ENCODE measurements around the gene SLC35F3.

Gene SLC35F3

DNA sequence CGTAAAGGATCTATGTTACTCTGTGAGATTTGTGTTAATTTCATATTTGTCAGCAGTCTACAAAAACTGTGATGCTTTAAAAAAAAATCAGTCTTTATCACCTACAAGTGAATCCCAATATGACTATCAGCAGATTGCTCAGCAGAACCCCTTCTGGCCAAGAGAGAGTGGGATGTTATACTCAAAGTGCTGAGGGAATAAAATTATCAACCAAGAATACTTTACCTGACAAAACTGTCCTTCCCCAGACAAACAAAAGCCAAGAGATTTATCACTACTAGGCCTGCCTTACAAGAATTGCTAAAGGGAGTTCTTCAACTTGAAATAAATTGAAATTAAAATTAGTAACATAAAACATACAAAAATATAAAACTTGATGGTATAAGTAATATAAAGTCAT is 105.2 kb downstream of the SLC35F3 start:
- TF ChIP-seq, protein P1, sequence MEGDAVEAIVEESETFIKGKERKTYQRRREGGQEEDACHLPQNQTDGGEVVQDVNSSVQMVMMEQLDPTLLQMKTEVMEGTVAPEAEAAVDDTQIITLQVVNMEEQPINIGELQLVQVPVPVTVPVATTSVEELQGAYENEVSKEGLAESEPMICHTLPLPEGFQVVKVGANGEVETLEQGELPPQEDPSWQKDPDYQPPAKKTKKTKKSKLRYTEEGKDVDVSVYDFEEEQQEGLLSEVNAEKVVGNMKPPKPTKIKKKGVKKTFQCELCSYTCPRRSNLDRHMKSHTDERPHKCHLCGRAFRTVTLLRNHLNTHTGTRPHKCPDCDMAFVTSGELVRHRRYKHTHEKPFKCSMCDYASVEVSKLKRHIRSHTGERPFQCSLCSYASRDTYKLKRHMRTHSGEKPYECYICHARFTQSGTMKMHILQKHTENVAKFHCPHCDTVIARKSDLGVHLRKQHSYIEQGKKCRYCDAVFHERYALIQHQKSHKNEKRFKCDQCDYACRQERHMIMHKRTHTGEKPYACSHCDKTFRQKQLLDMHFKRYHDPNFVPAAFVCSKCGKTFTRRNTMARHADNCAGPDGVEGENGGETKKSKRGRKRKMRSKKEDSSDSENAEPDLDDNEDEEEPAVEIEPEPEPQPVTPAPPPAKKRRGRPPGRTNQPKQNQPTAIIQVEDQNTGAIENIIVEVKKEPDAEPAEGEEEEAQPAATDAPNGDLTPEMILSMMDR (IDR thresholded peaks at IDR 0.05; ENCODE audit: low read depth, low read length) = no peak
- TF ChIP-seq, protein P2, sequence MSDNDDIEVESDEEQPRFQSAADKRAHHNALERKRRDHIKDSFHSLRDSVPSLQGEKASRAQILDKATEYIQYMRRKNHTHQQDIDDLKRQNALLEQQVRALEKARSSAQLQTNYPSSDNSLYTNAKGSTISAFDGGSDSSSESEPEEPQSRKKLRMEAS (IDR thresholded peaks at IDR 0.05; ENCODE audit: low read depth, low read length) = no peak
- TF ChIP-seq MYC (IDR thresholded peaks at IDR 0.05; ENCODE audit: low read depth, low read length) (no peak), POLR2A (IDR thresholded peaks at IDR 0.05; ENCODE audit: extremely low read depth, insufficient read length) (no peak)
- H3K4me3 ChIP-seq (ENCODE audit: low read depth, low read length) = no peak overlapping the region
- DNase-seq (ENCODE audit: low read depth) = no peak

DNA sequence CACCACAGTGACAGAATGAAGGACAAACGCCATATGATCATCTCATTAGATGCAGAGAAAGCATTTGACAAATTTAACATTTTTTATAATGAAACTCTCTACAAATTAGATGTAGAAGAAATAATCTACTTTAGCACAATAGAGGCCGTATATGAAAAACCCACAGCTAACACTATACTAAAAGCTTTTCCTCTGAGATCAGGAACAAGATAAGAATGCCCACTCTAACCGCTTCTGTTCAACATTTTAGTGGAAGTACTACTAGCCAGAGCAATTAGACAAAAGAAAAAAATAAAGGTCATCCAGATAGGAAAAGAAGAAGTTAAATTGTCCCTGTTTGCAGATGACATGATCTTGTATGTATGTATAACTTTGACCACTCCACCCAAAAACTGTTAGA is 109.7 kb downstream of the SLC35F3 start:
- TF ChIP-seq, protein P2 (IDR thresholded peaks at IDR 0.05; ENCODE audit: low read depth, low read length) = no peak
- TF ChIP-seq, protein P1 (IDR thresholded peaks at IDR 0.05; ENCODE audit: low read depth, low read length) = no peak
- TF ChIP-seq POLR2A (IDR thresholded peaks at IDR 0.05; ENCODE audit: extremely low read depth, insufficient read length) = no peak
- no peak for TF ChIP-seq MYC (IDR thresholded peaks at IDR 0.05; ENCODE audit: low read depth, low read length)
- H3K4me3 ChIP-seq (ENCODE audit: low read depth, low read length) = no peak overlapping the region
- DNase-seq (ENCODE audit: low read depth) = no peak

DNA sequence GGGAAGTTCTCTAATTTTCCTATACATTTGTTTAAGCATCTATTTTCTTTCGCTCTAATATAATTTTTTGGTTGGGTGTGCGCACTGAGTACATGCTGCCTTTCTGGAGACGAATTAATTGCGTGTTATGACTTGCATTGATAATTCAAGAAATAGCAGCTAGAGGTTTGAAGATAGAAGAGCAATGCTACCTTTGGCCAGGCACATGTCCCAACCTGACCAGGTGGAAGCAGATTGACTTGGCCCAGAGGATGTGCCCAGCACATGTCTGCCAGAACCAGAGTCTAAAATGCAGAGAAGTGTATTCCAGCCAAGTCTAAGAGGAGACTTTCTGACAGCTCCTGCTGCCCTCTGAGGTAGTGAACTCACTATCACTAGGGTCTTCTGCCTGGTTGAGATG is 114.3 kb downstream of the SLC35F3 start:
- TF ChIP-seq POLR2A (IDR thresholded peaks at IDR 0.05; ENCODE audit: extremely low read depth, insufficient read length) (no peak), MYC (IDR thresholded peaks at IDR 0.05; ENCODE audit: low read depth, low read length) (no peak)
- TF ChIP-seq, protein P1 (IDR thresholded peaks at IDR 0.05; ENCODE audit: low read depth, low read length) = no peak
- TF ChIP-seq, protein P2 (IDR thresholded peaks at IDR 0.05; ENCODE audit: low read depth, low read length) = no peak
- DNase-seq (ENCODE audit: low read depth) = no peak
- no peak overlapping the region for H3K4me3 ChIP-seq (ENCODE audit: low read depth, low read length)

DNA sequence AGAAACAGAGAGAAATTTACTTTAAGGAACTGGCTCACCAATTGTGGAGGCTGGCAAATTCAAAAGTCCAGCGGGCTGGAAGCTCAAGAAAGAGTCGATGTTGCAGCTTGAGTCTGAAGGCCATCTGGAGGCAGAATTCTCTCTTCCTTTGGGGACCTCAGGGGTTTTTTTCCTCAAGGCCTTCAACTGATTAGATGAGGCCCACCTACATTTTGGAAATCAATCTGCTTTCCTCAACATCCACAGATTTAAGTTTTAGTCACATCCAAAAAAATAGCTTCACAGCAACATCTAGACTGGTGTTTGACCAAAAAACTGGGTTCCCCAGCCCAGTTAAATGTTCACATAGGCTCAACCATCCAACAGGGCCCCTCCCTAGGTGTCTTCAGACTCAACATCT is 114.9 kb downstream of the SLC35F3 start:
- TF ChIP-seq MYC (IDR thresholded peaks at IDR 0.05; ENCODE audit: low read depth, low read length) (no peak), POLR2A (IDR thresholded peaks at IDR 0.05; ENCODE audit: extremely low read depth, insufficient read length) (no peak)
- TF ChIP-seq, protein P2 (IDR thresholded peaks at IDR 0.05; ENCODE audit: low read depth, low read length) = no peak
- TF ChIP-seq, protein P1 (IDR thresholded peaks at IDR 0.05; ENCODE audit: low read depth, low read length) = no peak

DNA sequence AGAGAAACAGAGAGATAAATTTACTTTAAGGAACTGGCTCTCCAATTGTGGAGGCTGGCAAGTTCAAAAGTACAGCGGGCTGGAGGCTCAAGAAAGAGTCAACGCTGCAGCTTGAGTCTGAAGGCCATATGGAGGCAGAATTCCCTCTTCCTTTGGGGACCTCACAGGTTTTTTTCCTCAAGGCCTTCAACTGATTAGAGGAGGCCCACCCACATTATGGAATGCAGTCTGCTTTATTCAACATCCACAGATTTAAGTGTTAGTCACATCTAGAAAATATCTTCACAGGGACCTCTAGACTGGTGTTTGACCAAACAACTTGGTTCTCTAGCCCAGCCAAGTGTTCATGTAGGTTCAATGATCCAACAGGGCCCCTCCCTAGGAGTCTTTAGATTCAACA is 117.8 kb downstream of the SLC35F3 start:
- no peak overlapping the region for H3K4me3 ChIP-seq (ENCODE audit: low read depth, low read length)
- DNase-seq (ENCODE audit: low read depth) = no peak
- TF ChIP-seq MYC (IDR thresholded peaks at IDR 0.05; ENCODE audit: low read depth, low read length) (no peak), POLR2A (IDR thresholded peaks at IDR 0.05; ENCODE audit: extremely low read depth, insufficient read length) (no peak)
- TF ChIP-seq, protein P1 (IDR thresholded peaks at IDR 0.05; ENCODE audit: low read depth, low read length) = no peak
- TF ChIP-seq, protein P2 (IDR thresholded peaks at IDR 0.05; ENCODE audit: low read depth, low read length) = no peak

More for the DNA sequence above, 114.9 kb downstream of the SLC35F3 start:
- H3K4me3 ChIP-seq (ENCODE audit: low read depth, low read length) = no peak overlapping the region
- no peak for DNase-seq (ENCODE audit: low read depth)

All from NB4 (cell line).